ENCODE results near the gene PEX11G. TPM values are rescaled to one million over a fixed set of nuclear protein-coding genes. Genes with fewer than 3 reads are reported as not detected.

PEX11G gene
- total RNA-seq, 2 donors from 2014 or later, result 3.9 to 7.6 TPM

GRCh38 chr19:7524992-7525739, 36.3 kb upstream of the PEX11G start:
- no peaks in the 10 kb centered on the region for H3K9me3 ChIP-seq
- DNase-seq, result no peak

GRCh38 chr19:7524523-7524922, 35.7 kb upstream of the PEX11G start:
- intact Hi-C loops (cut with DNase I), result no loop called here
- TF ChIP-seq CTCF (IDR thresholded peaks at IDR 0.05) (no peak), POLR2A (IDR thresholded peaks at IDR 0.05) (no peak)
- 80 to 93% methylated on average over 5 of the region's 5 CpGs for WGBS, 2 donors
- Histone ChIP-seq H3K27me3 (no peaks in the 10 kb centered on the region), H3K9me3 (no peaks in the 10 kb centered on the region), H3K36me3 (replicated peaks in 1 of 2; ENCODE audit: insufficient read depth in 1 of 2, low read depth in 2 of 2) (peaks cover 0 to 2% of the 10 kb centered on the region in 2 donors), H3K4me3 (no peak overlapping the region), H3K27ac (no peak overlapping the region), H3K4me1 (peaks cover 20% of the 10 kb centered on the region)
- no peak for DNase-seq
- no peak for ATAC-seq

More at GRCh38 chr19:7524992-7525739, 36.3 kb upstream of the PEX11G start:
- intact Hi-C loops (cut with DNase I), result no loop called here
- ATAC-seq, result no peak
- peaks cover 20% of the 10 kb centered on the region for H3K4me1 ChIP-seq
- WGBS, 2 donors, result 96% methylated on average over 19 to 20 of the region's 20 CpGs
- TF ChIP-seq POLR2A (IDR thresholded peaks at IDR 0.05) (no peak), CTCF (IDR thresholded peaks at IDR 0.05) (no peak)
- no peaks in the 10 kb centered on the region for H3K27me3 ChIP-seq
- peaks cover 0 to 2% of the 10 kb centered on the region in 2 donors for H3K36me3 ChIP-seq (replicated peaks in 1 of 2; ENCODE audit: insufficient read depth in 1 of 2, low read depth in 2 of 2)
- no peak overlapping the region for H3K4me3 ChIP-seq
- H3K27ac ChIP-seq, result no peak overlapping the region

GRCh38 chr19:7522923-7523667, 34.3 kb upstream of the PEX11G start:
- peak overlapping the region; percentile 30 to 87 for H3K4me3 ChIP-seq
- peak; percentile 3 for ATAC-seq
- no peaks in the 10 kb centered on the region for H3K9me3 ChIP-seq
- TF ChIP-seq CTCF (IDR thresholded peaks at IDR 0.05), result no peak
- TF ChIP-seq POLR2A (IDR thresholded peaks at IDR 0.05), result no peak
- 0 to 7% methylated on average over 1 to 23 of the region's 23 CpGs for WGBS, 2 donors
- peak overlapping the region in 1 of 4 donors; percentile 35 for H3K27ac ChIP-seq
- H3K27me3 ChIP-seq, result no peaks in the 10 kb centered on the region
- no peak for DNase-seq
- intact Hi-C loops (cut with DNase I), result no loop called here
- H3K36me3 ChIP-seq (replicated peaks in 1 of 2; ENCODE audit: insufficient read depth in 1 of 2, low read depth in 2 of 2), result peaks cover 0 to 2% of the 10 kb centered on the region in 2 donors
- peaks cover 20% of the 10 kb centered on the region for H3K4me1 ChIP-seq

- Histone ChIP-seq H3K4me1 (peaks cover 20% of the 10 kb centered on the region), H3K27me3 (no peaks in the 10 kb centered on the region), H3K9me3 (no peaks in the 10 kb centered on the region), H3K36me3 (replicated peaks in 1 of 2; ENCODE audit: insufficient read depth in 1 of 2, low read depth in 2 of 2) (peaks cover 0 to 2% of the 10 kb centered on the region in 2 donors), H3K4me3 (peak within 1 kb of the TSS; percentile 30 to 87), H3K27ac (peak within 1 kb of the TSS in 2 of 4 donors; percentile 14 to 35)
- TF ChIP-seq CTCF (IDR thresholded peaks at IDR 0.05), result peak in 2 of 7 experiments; percentile 3 to 40
- peak in 2 of 3 donors; percentile 50 to 54 for TF ChIP-seq POLR2A (IDR thresholded peaks at IDR 0.05)
- peak; percentile 95 for ATAC-seq
- intact Hi-C loops (cut with DNase I), result no loop called here
- 0 to 4% methylated on average over 14 to 65 of the region's 65 CpGs for WGBS, 2 donors
- peak; percentile 99 to 100 (median 100) for DNase-seq
Measured at GRCh38 chr19:7522072-7522922, 33.5 kb upstream of the PEX11G start, which contains the start of gene MCOLN1. Gene MCOLN1, plus strand, starts transcription at chr19:7522624. Its CDS starts 127 bp downstream, at chr19:7522751.

Measured in body of pancreas (tissue), 4 donors.